A549 treated with DMSO at 1 μM for 4 hours (cell line): Measurements from ENCODE around the gene C10orf67. TPM values are rescaled to one million over a fixed set of nuclear protein-coding genes. Genes with fewer than 3 reads are reported as not detected.

Source experiments
- total RNA-seq: library from RNA; stranded (reverse); fragments of 200-300 nt; extraction: Qiagen RNA extraction; gene quantifications from 5 replicates; pipeline ENCODE4 v1.2.3, GENCODE V29; 2022; ENCODE audit warnings: low read depth

C10orf67 gene
- 0.03 to 0.13 TPM (median 0.06 TPM) in 4 of 5 replicates, not detected in the other for total RNA-seq

GRCh38 chr10:23344241-23344841 is at the start of gene C10orf67:
TSS of gene C10orf67 (minus strand) at chr10:23344797. CDS start at chr10:23344774, 23 bp downstream.

GRCh38 chr10:23191764-23192711 is 152.6 kb downstream of the C10orf67 start, which contains the start of gene PTF1A:
TSS of gene PTF1A (plus strand) at chr10:23192312. CDS start at chr10:23192531, 219 bp downstream.

Other genes starting within 250 kb of the C10orf67 start
- gene MSRB2, start 249.2 kb downstream of the C10orf67 start, total RNA-seq, result 13.0 to 16.8 TPM (median 15.2 TPM) in 5 replicates
- not detected in 5 replicates for gene PTF1A, start 152.5 kb downstream of the C10orf67 start, total RNA-seq
- 3.3 to 5.4 TPM (median 4.2 TPM) in 5 replicates for gene OTUD1, start 94.3 kb upstream of the C10orf67 start, total RNA-seq